Endothelial cell of umbilical vein (primary cell): ENCODE results near the gene FBXO9. TPM values are rescaled to one million over a fixed set of nuclear protein-coding genes. Genes with fewer than 3 reads are reported as not detected.

Experiments used
- BruUV-seq: library from RNA; stranded (reverse); fragments of 400-500 nt; replicated peaks from 2 replicates; lab custom pipeline; 2021; lab: Mats Ljungman, UMichigan
- CTCF ChIA-PET: fragments of 300-600, 350-600 bp; sonication (Branson Sonifier 250); formaldehyde crosslinking; loops from one replicate; lab custom pipeline; 2021; ENCODE audit warnings: antibody characterized with exemption, inconsistent platforms; lab: Charles Lee
- POLR2A ChIA-PET: fragments of 300-600, 350-600 bp; sonication (Branson Sonifier 250); formaldehyde crosslinking; loops from one replicate; lab custom pipeline; 2021; ENCODE audit warnings: antibody characterized with exemption, inconsistent platforms; lab: Charles Lee
- DNase-seq: peaks from one replicate; pipeline ENCODE4 v3.0.0-alpha.2; 2011; ENCODE audit warnings: low read depth, low spot score
- FAIRE-seq: peaks from 2 replicates; lab custom pipeline; 2011; peaks lifted over from hg19 to GRCh38; lab: Jason Lieb, UNC
- H2AFZ ChIP-seq: 2 replicates; pipeline ENCODE4 v1.6.0; 2012; ENCODE audit warnings: low read depth, low read length, control low read depth, inconsistent platforms
- H3K27ac ChIP-seq: 2 replicates; pipeline ENCODE4 v1.5.1; 2011; ENCODE audit warnings: low read depth, mild to moderate bottlenecking, control low read depth, low read length, moderate library complexity; ENCODE audit not compliant: insufficient read depth
- H3K27me3 ChIP-seq, 2 experiments: 2 replicates each; pipeline versions ENCODE4 v1.6.0 to v1.6.1; 2011; ENCODE audit warnings: low read length in 2 of 2, mixed read lengths in 1 of 2; ENCODE audit not compliant: control insufficient read depth in 2 of 2, insufficient read depth in 2 of 2
- H3K36me3 ChIP-seq, 2 experiments: 2 replicates in 1 of 2; 3 replicates in 1 of 2; pipeline ENCODE4 v1.5.1; 2011; ENCODE audit warnings: low read length in 2 of 2, mild to moderate bottlenecking in 1 of 2, moderate library complexity in 1 of 2; ENCODE audit not compliant: control insufficient read depth in 2 of 2, insufficient read depth in 2 of 2; ENCODE audit errors: extremely low read depth in 1 of 2
- H3K4me1 ChIP-seq: 3 replicates; pipeline ENCODE4 v1.5.1; 2011; ENCODE audit warnings: mild to moderate bottlenecking, low read length; ENCODE audit not compliant: control insufficient read depth, insufficient read depth; ENCODE audit errors: extremely low read depth
- H3K4me2 ChIP-seq: 2 replicates; pipeline ENCODE4 v1.6.1; 2011; ENCODE audit warnings: low read length, control low read depth, mixed read lengths; ENCODE audit not compliant: insufficient read depth
- H3K4me3 ChIP-seq, 3 experiments: fragments of 200-600 bp in 1 of 3; sonication (generic), shearing (Covaris generic) in 1 of 3; replicated peaks in 1 of 3; 2 replicates each; pipeline ENCODE4 v1.5.1; 2011 to 2016; ENCODE audit warnings: control low read depth in 3 of 3, low read length in 3 of 3, mild to moderate bottlenecking in 2 of 3, inconsistent platforms in 1 of 3, low read depth in 1 of 3, moderate library complexity in 1 of 3; ENCODE audit not compliant: insufficient read depth in 1 of 3
- H3K79me2 ChIP-seq: 2 replicates; pipeline ENCODE4 v1.6.0; 2012; ENCODE audit warnings: low read length, inconsistent platforms; ENCODE audit not compliant: control insufficient read depth, insufficient read depth
- H3K9ac ChIP-seq: replicated peaks from 2 replicates; pipeline ENCODE3; 2011; ENCODE audit warnings: low read length, control low read depth; ENCODE audit not compliant: insufficient read depth; ENCODE audit errors: extremely low read depth
- H3K9me1 ChIP-seq: replicated peaks from 3 replicates; pipeline ENCODE4 v1.6.0; 2011; ENCODE audit warnings: mild to moderate bottlenecking, low read length; ENCODE audit not compliant: control insufficient read depth, insufficient read depth; ENCODE audit errors: extremely low read depth
- H3K9me3 ChIP-seq: replicated peaks from 2 replicates; pipeline ENCODE4 v1.5.1; 2012; ENCODE audit warnings: low read length, inconsistent platforms; ENCODE audit not compliant: control insufficient read depth, insufficient read depth
- H4K20me1 ChIP-seq: replicated peaks from 2 replicates; pipeline ENCODE3; 2011; ENCODE audit warnings: mild to moderate bottlenecking, low read length; ENCODE audit not compliant: control insufficient read depth, insufficient read depth; ENCODE audit errors: extremely low read depth
- EZH2 ChIP-seq: IDR thresholded peaks from 2 replicates; pipeline ENCODE4 v1.6.1; 2012; ENCODE audit warnings: borderline replicate concordance, low read depth, mild to moderate bottlenecking, moderate library complexity, low read length, inconsistent platforms; ENCODE audit not compliant: severe bottlenecking
- FOS ChIP-seq: IDR thresholded peaks from 2 replicates; pipeline ENCODE4 v1.6.1; 2011; ENCODE audit warnings: mild to moderate bottlenecking, low read length, moderate library complexity, borderline replicate concordance; ENCODE audit not compliant: insufficient read depth
- GATA2 ChIP-seq: IDR thresholded peaks from 2 replicates; pipeline ENCODE4 v1.7.0; 2011; ENCODE audit warnings: low read depth, mild to moderate bottlenecking, moderate library complexity, mixed read lengths, low read length; ENCODE audit not compliant: insufficient read length, insufficient read depth
- JUN ChIP-seq: IDR thresholded peaks from 2 replicates; pipeline ENCODE4 v1.6.1; 2011; ENCODE audit warnings: borderline replicate concordance, low read depth; ENCODE audit not compliant: insufficient read length, insufficient read depth
- MYC ChIP-seq: IDR thresholded peaks from one replicate; pipeline ENCODE4 v1.6.1; 2011; ENCODE audit warnings: mild to moderate bottlenecking, low read depth, low read length
- POLR2A ChIP-seq: IDR thresholded peaks from 2 replicates; pipeline ENCODE4 v1.6.1; 2012; ENCODE audit warnings: low read depth, mild to moderate bottlenecking, control low read depth, low read length
- POLR2AphosphoS5 ChIP-seq: IDR thresholded peaks from 2 replicates; pipeline ENCODE4 v1.6.1; 2012; ENCODE audit warnings: low read depth, mild to moderate bottlenecking, control low read depth, low read length, moderate library complexity; ENCODE audit not compliant: insufficient read depth
- dilution Hi-C: fragments of 300-500 bp; cut with MboI; formaldehyde crosslinking; loops from one replicate; pipeline ENCODE4 v1.15.0; 2019; ENCODE audit warnings: low sequenced_read_pairs; ENCODE audit not compliant: extremely low pct_ligation_motif_present
- intact Hi-C: fragments of 100-400 bp; cut with micrococcal nuclease; formaldehyde crosslinking; loops from one replicate; pipeline ENCODE4 v1.10.0; 2022
- polyA plus RNA-seq, 4 experiments: library from polyadenylated mRNA; depleted of rRNA in 3 of 4; stranded (reverse) in 3 of 4; unstranded in 1 of 4; fragments of >200 nt; gene quantifications; 2 replicates each; pipeline versions ENCODE4 v1.2.1 to v1.2.3, GENCODE V29; 2011 to 2012; ENCODE audit warnings: missing spikeins in 1 of 4
- total RNA-seq: library from RNA; stranded (reverse); gene quantifications from 2 replicates; pipeline ENCODE4 v1.2.3, GENCODE V29; 2021
- TF ChIP-seq, protein P1 (sequence below): IDR thresholded peaks from 2 replicates; pipeline ENCODE4 v1.6.1; 2011; ENCODE audit not compliant: insufficient read depth, insufficient read length
- TF ChIP-seq, protein P2 (sequence below), 2 donors: IDR thresholded peaks; 1 replicate in 1 of 2; 2 replicates in 1 of 2; pipeline ENCODE4 v1.5.1; 2011; ENCODE audit warnings: low read length in 2 of 2, mild to moderate bottlenecking in 2 of 2, moderate library complexity in 2 of 2, control low read depth in 1 of 2, inconsistent platforms in 1 of 2, low read depth in 1 of 2; ENCODE audit not compliant: insufficient read depth in 1 of 2; ENCODE audit errors: extremely low read depth in 1 of 2

Gene FBXO9
- total and polyA plus RNA-seq, 2 donors (not counting 3 experiments of a cell fraction or from before 2014, with no cell fraction given): 48.1 to 58.9 TPM

DNA sequence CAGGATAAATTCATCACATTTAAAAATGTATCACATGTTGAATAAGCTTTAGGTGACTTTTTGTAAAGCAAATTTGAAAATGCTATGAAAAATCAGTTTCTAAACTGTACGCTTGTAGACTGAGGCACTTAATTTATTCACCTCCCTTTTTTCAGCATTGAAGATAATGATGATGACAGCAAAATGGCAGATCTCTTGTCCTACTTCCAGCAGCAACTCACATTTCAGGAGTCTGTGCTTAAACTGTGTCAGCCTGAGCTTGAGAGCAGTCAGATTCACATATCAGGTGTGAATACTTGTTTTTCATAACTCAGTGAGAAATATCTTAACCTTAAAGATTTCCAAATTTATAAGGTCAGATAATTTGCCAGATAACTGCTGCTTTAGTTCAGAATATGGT is 15.6 kb downstream of the FBXO9 start:
- TF ChIP-seq POLR2A (no peak), MYC (no peak), EZH2 (no peak), JUN (no peak), GATA2 (no peak), POLR2AphosphoS5 (no peak), FOS (no peak)
- TF ChIP-seq, protein P1, sequence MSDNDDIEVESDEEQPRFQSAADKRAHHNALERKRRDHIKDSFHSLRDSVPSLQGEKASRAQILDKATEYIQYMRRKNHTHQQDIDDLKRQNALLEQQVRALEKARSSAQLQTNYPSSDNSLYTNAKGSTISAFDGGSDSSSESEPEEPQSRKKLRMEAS: no peak
- TF ChIP-seq, protein P2, sequence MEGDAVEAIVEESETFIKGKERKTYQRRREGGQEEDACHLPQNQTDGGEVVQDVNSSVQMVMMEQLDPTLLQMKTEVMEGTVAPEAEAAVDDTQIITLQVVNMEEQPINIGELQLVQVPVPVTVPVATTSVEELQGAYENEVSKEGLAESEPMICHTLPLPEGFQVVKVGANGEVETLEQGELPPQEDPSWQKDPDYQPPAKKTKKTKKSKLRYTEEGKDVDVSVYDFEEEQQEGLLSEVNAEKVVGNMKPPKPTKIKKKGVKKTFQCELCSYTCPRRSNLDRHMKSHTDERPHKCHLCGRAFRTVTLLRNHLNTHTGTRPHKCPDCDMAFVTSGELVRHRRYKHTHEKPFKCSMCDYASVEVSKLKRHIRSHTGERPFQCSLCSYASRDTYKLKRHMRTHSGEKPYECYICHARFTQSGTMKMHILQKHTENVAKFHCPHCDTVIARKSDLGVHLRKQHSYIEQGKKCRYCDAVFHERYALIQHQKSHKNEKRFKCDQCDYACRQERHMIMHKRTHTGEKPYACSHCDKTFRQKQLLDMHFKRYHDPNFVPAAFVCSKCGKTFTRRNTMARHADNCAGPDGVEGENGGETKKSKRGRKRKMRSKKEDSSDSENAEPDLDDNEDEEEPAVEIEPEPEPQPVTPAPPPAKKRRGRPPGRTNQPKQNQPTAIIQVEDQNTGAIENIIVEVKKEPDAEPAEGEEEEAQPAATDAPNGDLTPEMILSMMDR (IDR thresholded peaks at IDR 0.05; ENCODE audit: extremely low read depth in 1 of 2, insufficient read depth in 1 of 2, low read depth in 1 of 2, low read length in 2 of 2): no peak
- no peak for DNase-seq
- dilution Hi-C loops: no loop called here
- BruUV-seq: no TSS peak
- Histone ChIP-seq H3K4me2 (no peak overlapping the region), H3K36me3 (peaks cover 13 to 18% of the 10 kb centered on the region in 2 experiments), H2AFZ (no peak overlapping the region), H3K4me3 (no peak overlapping the region), H3K9ac (no peak overlapping the region), H3K27me3 (no peaks in the 10 kb centered on the region), H3K27ac (no peak overlapping the region), H3K9me3 (no peaks in the 10 kb centered on the region), H3K4me1 (no peaks in the 10 kb centered on the region), H3K79me2 (no peaks in the 10 kb centered on the region), H4K20me1 (no peaks in the 10 kb centered on the region), H3K9me1 (no peaks in the 10 kb centered on the region)
- ChIA-PET POLR2A (no interaction called here), CTCF (interaction anchor here (1.0 to 1.6 kb wide), 2 partner anchors 14 to 356 kb away, joined by 3 to 6 read pairs; no protein-coding TSS in a partner anchor)
- intact Hi-C loops: no loop called here
- FAIRE-seq: no peak
